Brain microvascular endothelial cell (primary cell): ENCODE data around the gene REEP6.

Experiments used
- DNase-seq: peaks from one replicate; pipeline ENCODE4 v3.0.0-alpha.2; 2020
- H3K27ac ChIP-seq: fragments of 250-450 bp; sonication (Bioruptor Pico); 2 replicates; pipeline ENCODE4 v1.5.1; 2020; ENCODE audit warnings: mild to moderate bottlenecking, moderate library complexity
- H3K27me3 ChIP-seq: fragments of 250-450 bp; sonication (Bioruptor Pico); replicated peaks from 2 replicates; pipeline ENCODE4 v1.5.1; 2020; ENCODE audit warnings: mild to moderate bottlenecking
- H3K36me3 ChIP-seq: fragments of 250-450 bp; sonication (Bioruptor Pico); replicated peaks from 2 replicates; pipeline ENCODE4 v1.5.1; 2020; ENCODE audit warnings: mild to moderate bottlenecking
- H3K4me3 ChIP-seq: 2 replicates; pipeline ENCODE4 v1.5.1; 2011; ENCODE audit warnings: low read depth, mild to moderate bottlenecking, control low read depth, low read length, moderate library complexity
- in situ Hi-C: cut with HindIII; loops from 2 replicates; pipeline ENCODE4 v1.10.0; 2017; ENCODE audit warnings: low sequenced_read_pairs, low pct_ligation_motif_present
- TF ChIP-seq, protein P1 (sequence below): IDR thresholded peaks from 2 replicates; pipeline ENCODE4 v1.5.1; 2011; ENCODE audit warnings: low read depth, mild to moderate bottlenecking, moderate library complexity, low read length, control low read depth, inconsistent platforms; ENCODE audit errors: missing control alignments

Gene REEP6

DNA sequence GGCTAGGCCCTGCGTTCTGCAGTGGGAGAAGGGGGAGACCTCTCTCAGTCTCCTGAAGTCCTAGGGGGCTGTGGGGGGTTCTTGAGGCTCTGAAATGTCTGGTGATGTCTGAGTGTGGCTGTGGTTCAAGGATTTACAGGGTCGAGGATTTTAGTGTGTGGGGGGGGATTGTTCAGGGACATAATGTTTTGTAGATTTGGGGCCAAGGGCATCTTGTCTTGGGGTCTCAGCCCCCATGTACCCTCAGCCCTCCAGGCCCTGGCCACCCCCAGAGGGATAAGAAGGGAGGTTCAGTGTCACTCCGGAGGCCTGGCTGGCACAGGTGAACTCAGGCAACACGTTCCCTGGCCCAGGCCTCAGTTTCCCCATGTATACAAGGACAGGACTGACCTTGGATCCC, 43.5 kb upstream of the REEP6 start:
- DNase-seq = no peak
- TF ChIP-seq, protein P1, sequence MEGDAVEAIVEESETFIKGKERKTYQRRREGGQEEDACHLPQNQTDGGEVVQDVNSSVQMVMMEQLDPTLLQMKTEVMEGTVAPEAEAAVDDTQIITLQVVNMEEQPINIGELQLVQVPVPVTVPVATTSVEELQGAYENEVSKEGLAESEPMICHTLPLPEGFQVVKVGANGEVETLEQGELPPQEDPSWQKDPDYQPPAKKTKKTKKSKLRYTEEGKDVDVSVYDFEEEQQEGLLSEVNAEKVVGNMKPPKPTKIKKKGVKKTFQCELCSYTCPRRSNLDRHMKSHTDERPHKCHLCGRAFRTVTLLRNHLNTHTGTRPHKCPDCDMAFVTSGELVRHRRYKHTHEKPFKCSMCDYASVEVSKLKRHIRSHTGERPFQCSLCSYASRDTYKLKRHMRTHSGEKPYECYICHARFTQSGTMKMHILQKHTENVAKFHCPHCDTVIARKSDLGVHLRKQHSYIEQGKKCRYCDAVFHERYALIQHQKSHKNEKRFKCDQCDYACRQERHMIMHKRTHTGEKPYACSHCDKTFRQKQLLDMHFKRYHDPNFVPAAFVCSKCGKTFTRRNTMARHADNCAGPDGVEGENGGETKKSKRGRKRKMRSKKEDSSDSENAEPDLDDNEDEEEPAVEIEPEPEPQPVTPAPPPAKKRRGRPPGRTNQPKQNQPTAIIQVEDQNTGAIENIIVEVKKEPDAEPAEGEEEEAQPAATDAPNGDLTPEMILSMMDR = no peak
- in situ Hi-C loops = no loop called here
- Histone ChIP-seq H3K27ac (no peak overlapping the region), H3K27me3 (peaks cover 53% of the 10 kb centered on the region), H3K4me3 (no peak overlapping the region), H3K36me3 (peaks cover 8% of the 10 kb centered on the region)

DNA sequence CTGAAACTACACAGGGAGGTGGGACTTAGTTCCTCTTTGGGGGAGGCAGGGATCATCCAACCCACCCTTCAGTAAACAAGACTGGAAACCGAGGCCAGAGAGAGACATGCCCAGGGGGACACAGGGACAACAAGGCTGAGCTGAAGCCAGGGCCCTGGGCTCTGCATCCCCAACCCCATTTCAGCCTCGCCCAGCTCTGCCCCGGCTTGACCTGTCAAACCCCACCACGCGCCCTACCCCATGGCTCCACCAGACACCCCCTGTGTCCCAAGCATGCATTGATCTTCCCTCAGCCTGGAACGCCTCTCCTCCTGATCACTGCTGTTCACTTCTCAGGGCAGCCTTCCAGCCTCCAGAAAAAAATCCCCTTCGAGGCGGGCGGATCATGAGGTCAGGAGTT, 43.0 kb upstream of the REEP6 start:
- H3K4me3 ChIP-seq = no peak overlapping the region
- in situ Hi-C loops = no loop called here
- no peak overlapping the region for H3K27ac ChIP-seq
- H3K36me3 ChIP-seq = peaks cover 4% of the 10 kb centered on the region
- H3K27me3 ChIP-seq = peaks cover 57% of the 10 kb centered on the region
- no peak for DNase-seq
- TF ChIP-seq, protein P1 = no peak

DNA sequence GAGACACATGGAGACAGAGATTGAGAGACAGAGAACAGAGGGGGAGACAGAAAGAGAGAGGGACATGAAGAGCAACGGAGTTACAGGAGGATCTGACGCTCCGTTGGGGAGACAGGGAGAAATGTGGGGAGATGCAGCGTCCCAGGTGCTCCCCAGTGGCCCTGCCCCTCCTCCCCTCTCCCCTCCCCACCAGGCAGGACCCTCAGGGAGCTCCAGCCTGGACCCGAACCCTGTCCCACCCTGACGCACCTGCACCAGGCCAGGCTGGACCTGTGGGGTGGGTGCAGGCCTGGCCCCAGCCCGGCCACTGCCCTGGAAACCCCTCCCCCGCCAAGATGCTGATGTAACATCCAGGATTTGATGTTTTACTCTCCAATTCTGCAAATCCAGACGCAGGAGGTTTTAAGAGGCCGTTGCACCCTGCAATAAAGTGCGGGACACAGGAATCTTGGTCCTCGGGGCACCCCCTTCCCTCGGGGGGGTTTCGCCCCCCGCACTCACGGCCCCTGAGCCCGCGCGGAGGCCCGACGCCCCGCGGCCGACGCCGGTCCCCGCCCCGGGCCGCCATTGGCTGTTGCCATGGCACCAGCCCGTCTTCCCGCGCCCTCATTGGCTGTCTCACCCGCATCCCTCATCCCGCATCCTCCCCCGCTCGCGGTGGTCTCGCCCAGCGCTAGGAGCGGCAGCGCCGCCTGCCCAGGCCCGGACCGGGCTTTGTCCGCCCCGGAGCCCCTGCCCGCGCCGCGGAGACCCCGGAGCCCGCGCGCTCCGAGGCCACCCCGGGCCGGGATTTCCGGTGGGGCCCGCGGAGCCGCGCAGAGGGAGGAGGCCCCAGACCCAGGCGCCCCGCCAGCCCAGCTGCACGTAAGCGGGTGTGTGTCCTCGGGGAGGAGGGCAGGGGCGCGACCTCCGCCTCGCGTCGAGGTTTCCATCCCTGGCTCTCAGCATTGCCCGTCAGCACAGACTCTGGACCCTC, 41.2 kb upstream of the REEP6 start, which contains the start of gene APC2:
APC2 (plus strand) TSS at position 655 of the 976 bp plus-strand sequence. CDS start 2,881 bp downstream, outside the sequence.
- TF ChIP-seq, protein P1 = no peak
- Histone ChIP-seq H3K36me3 (no peaks in the 10 kb centered on the region), H3K27ac (no peak within 1 kb of the TSS), H3K4me3 (no peak within 1 kb of the TSS), H3K27me3 (peaks cover 67% of the 10 kb centered on the region)
- no peak for DNase-seq
- in situ Hi-C loops = no loop called here

DNA sequence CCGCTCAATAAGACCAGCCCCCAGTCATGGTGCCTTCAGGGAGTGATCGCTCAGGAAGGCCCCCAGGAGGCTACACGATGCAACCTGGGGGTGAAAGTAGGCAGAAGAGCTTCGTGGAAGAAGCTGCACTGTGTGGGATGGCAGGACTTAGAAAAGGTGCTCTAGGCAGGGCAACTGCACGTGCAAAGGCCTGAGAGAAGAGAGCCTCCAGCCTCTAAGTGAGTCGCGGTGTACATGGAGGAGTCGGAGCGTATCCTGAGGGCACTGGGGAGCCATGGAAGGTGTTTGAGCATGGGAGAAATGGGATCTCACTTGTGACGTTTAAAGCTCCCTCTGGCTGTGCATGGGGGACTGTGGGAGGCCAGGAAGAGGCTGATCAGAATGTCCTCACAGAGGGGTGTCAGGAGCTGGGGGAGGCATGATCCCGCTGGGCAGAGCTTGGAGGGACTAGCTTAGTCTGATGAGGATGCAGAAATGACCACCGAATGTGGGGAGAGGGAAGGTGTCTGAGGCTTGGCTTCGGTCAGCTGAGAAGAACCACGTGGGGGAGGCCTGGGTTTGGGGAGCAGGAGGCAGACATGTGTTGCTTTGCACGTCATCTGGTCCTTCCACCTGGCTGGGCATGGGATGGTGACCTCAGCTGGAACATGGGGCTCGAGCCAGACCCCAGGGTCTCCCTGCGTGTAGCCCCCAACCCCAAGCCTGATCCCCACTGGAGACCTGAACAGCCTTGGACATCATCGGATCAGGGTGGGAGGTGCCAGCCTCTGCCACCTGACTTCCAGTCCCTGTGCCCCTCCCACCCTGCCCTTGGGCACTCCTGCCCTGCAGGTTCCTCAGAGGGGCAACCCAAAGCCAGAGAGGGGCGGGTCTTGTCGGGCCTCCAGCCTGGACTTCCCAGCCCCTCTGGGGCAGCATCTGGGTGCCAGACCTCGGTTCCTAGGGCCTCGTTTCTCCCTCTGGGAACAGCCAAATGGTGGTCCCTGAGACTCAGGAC, 39.9 kb upstream of the REEP6 start:
- DNase-seq = no peak
- Histone ChIP-seq H3K27me3 (peaks cover 72% of the 10 kb centered on the region), H3K4me3 (no peak overlapping the region), H3K36me3 (no peaks in the 10 kb centered on the region), H3K27ac (no peak overlapping the region)
- in situ Hi-C loops = no loop called here
- TF ChIP-seq, protein P1 = no peak

- Histone ChIP-seq H3K4me3 (no peak overlapping the region), H3K27ac (no peak overlapping the region), H3K27me3 (peaks cover 72% of the 10 kb centered on the region)
Observed at GRCh38 chr19:1451916-1452801, 38.8 kb upstream of the REEP6 start.

More at GRCh38 chr19:1451916-1452801, 38.8 kb upstream of the REEP6 start:
- TF ChIP-seq, protein P1 = no peak
- DNase-seq = no peak
- in situ Hi-C loops = no loop called here
- no peaks in the 10 kb centered on the region for H3K36me3 ChIP-seq
